PC-3 (cell line): ENCODE results near the gene PPM1B.
"Not testable (repeated sequence)": the region's sequence is repeated elsewhere in the genome, so short reads cannot be mapped to it uniquely, and the experiment has no call there.

Source experiments
- EZH2phosphoT487 ChIP-seq: fragments of 300-600 bp; sonication (generic); IDR thresholded peaks from 2 replicates; pipeline ENCODE4 v1.6.1; 2018; ENCODE audit warnings: mild to moderate bottlenecking, antibody characterized with exemption, low read length, borderline replicate concordance
- TF ChIP-seq, protein P1 (sequence below): fragments of 300-600 bp; sonication (generic); conservative IDR thresholded peaks from 2 replicates; pipeline ENCODE4 v1.5.1; 2017; ENCODE audit warnings: antibody characterized with exemption, low read depth, mild to moderate bottlenecking, low read length

DNA sequence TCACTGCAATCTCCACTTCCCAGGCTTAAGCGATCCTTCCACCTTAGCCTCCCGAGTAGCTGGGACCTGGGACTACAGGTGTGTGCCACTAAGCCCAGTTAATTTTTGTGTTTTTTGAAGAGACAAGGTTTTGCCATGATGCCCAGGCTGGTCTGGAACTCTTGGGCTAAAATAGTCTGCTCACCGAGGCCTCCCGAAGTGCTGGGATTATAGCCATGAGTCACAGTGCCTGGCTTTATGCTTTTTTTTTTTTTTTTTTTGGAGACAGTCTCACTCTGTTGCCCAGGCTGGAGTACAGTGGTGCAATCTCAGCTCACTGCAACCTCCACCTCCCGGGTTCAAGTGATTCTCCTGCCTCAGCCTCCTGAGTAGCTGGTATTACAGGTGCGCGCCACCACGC, 39.0 kb downstream of the PPM1B start:
- TF ChIP-seq, protein P1, sequence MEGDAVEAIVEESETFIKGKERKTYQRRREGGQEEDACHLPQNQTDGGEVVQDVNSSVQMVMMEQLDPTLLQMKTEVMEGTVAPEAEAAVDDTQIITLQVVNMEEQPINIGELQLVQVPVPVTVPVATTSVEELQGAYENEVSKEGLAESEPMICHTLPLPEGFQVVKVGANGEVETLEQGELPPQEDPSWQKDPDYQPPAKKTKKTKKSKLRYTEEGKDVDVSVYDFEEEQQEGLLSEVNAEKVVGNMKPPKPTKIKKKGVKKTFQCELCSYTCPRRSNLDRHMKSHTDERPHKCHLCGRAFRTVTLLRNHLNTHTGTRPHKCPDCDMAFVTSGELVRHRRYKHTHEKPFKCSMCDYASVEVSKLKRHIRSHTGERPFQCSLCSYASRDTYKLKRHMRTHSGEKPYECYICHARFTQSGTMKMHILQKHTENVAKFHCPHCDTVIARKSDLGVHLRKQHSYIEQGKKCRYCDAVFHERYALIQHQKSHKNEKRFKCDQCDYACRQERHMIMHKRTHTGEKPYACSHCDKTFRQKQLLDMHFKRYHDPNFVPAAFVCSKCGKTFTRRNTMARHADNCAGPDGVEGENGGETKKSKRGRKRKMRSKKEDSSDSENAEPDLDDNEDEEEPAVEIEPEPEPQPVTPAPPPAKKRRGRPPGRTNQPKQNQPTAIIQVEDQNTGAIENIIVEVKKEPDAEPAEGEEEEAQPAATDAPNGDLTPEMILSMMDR: not testable (repeated sequence)
- not testable (repeated sequence) for TF ChIP-seq EZH2phosphoT487
